ENCODE results near the gene CRLF1. TPM values are rescaled to one million over a fixed set of nuclear protein-coding genes. Genes with fewer than 3 reads are reported as not detected.

Gene CRLF1
- total and polyA plus RNA-seq, 10 of the 15 experiments (the other 5 are each of a cell fraction or from before 2014, with no cell fraction given), result 0.10 to 1.2 (median 0.49) TPM; not detected in 4

- Histone ChIP-seq H3K36me3 (ENCODE audit: control insufficient read depth in 2 of 2, insufficient read depth in 2 of 2, low read length in 1 of 2) (peaks cover 0 to 3% of the 10 kb centered on the region in 2 experiments; a peak in 1 of 4 replicates), H3K79me2 (ENCODE audit: control insufficient read depth, insufficient read depth, low read length) (no peaks in the 10 kb centered on the region), H3K9me3 (replicated peaks; ENCODE audit: control insufficient read depth, insufficient read depth, low read length) (no peaks in the 10 kb centered on the region), H3K27ac (ENCODE audit: control insufficient read depth, insufficient read depth) (no peak overlapping the region), H3K9ac (ENCODE audit: control insufficient read depth, insufficient read depth, low read length) (no peak overlapping the region), H3K4me1 (ENCODE audit: control insufficient read depth, insufficient read depth, low read length) (peaks cover 9% of the 10 kb centered on the region), H3K4me2 (ENCODE audit: control insufficient read depth, insufficient read depth) (no peak overlapping the region), H3K27me3 (replicated peaks in 1 of 2; ENCODE audit: control insufficient read depth in 2 of 2, insufficient read depth in 2 of 2, low read length in 1 of 2) (peaks cover 2% of the 10 kb centered on the region in 2 experiments; a peak in 1 of 4 replicates), H2AFZ (ENCODE audit: control insufficient read depth, low read depth, low read length) (no peak overlapping the region), H3K4me3 (no peak overlapping the region), H4K20me1 (ENCODE audit: control insufficient read depth, insufficient read depth) (no peaks in the 10 kb centered on the region; the same call in 1 of the 2 replicates)
- no peak for FAIRE-seq
- SMC1A ChIA-PET (ENCODE audit: uncharacterized antibody, unreplicated experiment), result no interaction called here
- intact Hi-C loops (cut with micrococcal nuclease; ENCODE audit: unreplicated experiment), result loop anchor here (2.0 kb wide), 1 partner anchor 81 kb away; no protein-coding TSS in a partner anchor
- RAD21 ChIA-PET (ENCODE audit: unreplicated experiment), result no interaction called here
- no peak for ATAC-seq
- POLR2A ChIA-PET, result no interaction called here
- CTCF ChIA-PET, result interaction anchor here (0.6 to 1.3 kb wide), 2 partner anchors 28 to 137 kb away, joined by 3 read pairs; no protein-coding TSS in a partner anchor
- in situ Hi-C loops (cut with MboI), result no loop called here
- TF ChIP-seq CHD4 (IDR thresholded peaks at IDR 0.05) (no peak), KLF5 (IDR thresholded peaks at IDR 0.05; ENCODE audit: partially characterized antibody) (no peak), SUZ12 (IDR thresholded peaks at IDR 0.05; ENCODE audit: unreplicated experiment) (no peak)
- WGBS (ENCODE audit: insufficient coverage, insufficient replicate concordance, low lambda C conversion rate, missing lambda C conversion rate), result 67% methylated on average over 6 of the region's 6 CpGs
- no TSS peak for BruUV-seq (replicated peaks)
- no peak for DNase-seq (ENCODE audit: low read depth, low spot score)
These were observed 11.1 kb downstream of the CRLF1 start for GRCh38 chr19:18595475-18595874.

DNA sequence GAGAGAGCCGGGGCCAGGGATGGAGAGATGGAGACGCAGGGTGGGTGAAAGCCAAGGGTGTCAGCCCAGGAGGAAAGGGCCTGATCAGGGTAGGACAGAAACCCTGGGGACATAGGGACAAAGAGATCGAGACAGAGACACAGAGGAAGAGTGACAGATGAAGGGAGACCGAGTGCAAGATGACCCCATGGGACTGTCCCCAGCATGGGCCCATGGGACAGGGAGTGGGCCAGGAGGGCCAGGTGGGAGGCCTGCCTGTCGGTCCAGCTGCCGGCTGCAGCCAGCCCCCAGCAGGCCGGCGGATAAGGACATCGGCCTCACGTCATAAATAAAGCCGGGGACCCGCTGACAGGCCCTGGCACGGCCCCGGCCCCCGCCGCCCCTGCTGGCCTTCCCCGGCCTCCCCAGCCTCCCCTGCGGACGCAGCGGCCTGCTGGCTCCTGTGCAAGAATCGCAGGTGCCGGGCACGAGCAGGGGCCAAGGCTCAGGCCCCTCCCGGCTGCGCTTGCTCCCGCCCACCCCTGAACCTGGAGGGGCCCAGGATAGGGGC lies 11.7 kb downstream of the CRLF1 start:
- POLR2A ChIA-PET, result no interaction called here
- H3K4me3 ChIP-seq, result peak overlapping the region; percentile 67
- WGBS (ENCODE audit: insufficient coverage, insufficient replicate concordance, low lambda C conversion rate, missing lambda C conversion rate), result 12% methylated on average over 12 of the region's 26 CpGs

More for the DNA sequence above, 11.7 kb downstream of the CRLF1 start:
- Histone ChIP-seq H3K79me2 (ENCODE audit: control insufficient read depth, insufficient read depth, low read length) (peaks cover under 1% of the 10 kb centered on the region; the same call in 1 of the 2 replicates), H3K9me3 (replicated peaks; ENCODE audit: control insufficient read depth, insufficient read depth, low read length) (no peaks in the 10 kb centered on the region), H3K4me2 (ENCODE audit: control insufficient read depth, insufficient read depth) (peak overlapping the region; percentile 73), H4K20me1 (ENCODE audit: control insufficient read depth, insufficient read depth) (no peaks in the 10 kb centered on the region; the same call in 1 of the 2 replicates), H3K27me3 (replicated peaks in 1 of 2; ENCODE audit: control insufficient read depth in 2 of 2, insufficient read depth in 2 of 2, low read length in 1 of 2) (peaks cover 2% of the 10 kb centered on the region in 2 experiments; a peak in 1 of 4 replicates), H3K36me3 (ENCODE audit: control insufficient read depth in 2 of 2, insufficient read depth in 2 of 2, low read length in 1 of 2) (peaks cover 0 to 3% of the 10 kb centered on the region in 2 experiments; a peak in 1 of 4 replicates), H3K9ac (ENCODE audit: control insufficient read depth, insufficient read depth, low read length) (no peak overlapping the region; the same call in 1 of the 2 replicates), H3K27ac (ENCODE audit: control insufficient read depth, insufficient read depth) (no peak overlapping the region), H2AFZ (ENCODE audit: control insufficient read depth, low read depth, low read length) (peak overlapping the region; percentile 45; the same call in 1 of the 2 replicates), H3K4me1 (ENCODE audit: control insufficient read depth, insufficient read depth, low read length) (peaks cover 11% of the 10 kb centered on the region)
- no peak for TF ChIP-seq HCFC1 (IDR thresholded peaks at IDR 0.05; ENCODE audit: low read length)
- 0 out of 2 replicates have a peak, but pooled peaks have one; percentile 3 for TF ChIP-seq TCF3 (IDR thresholded peaks at IDR 0.05; ENCODE audit: borderline replicate concordance, insufficient read depth, low read depth, low read length)
- TF ChIP-seq MEF2A (IDR thresholded peaks at IDR 0.05; ENCODE audit: insufficient read depth, low read depth, low read length), result no peak
- no peak for TF ChIP-seq POU2F2 (IDR thresholded peaks at IDR 0.05; ENCODE audit: borderline replicate concordance, low read depth, low read length)
- TF ChIP-seq IRF4 (IDR thresholded peaks at IDR 0.05; ENCODE audit: low read depth, low read length), result no peak
- TF ChIP-seq, protein P1, sequence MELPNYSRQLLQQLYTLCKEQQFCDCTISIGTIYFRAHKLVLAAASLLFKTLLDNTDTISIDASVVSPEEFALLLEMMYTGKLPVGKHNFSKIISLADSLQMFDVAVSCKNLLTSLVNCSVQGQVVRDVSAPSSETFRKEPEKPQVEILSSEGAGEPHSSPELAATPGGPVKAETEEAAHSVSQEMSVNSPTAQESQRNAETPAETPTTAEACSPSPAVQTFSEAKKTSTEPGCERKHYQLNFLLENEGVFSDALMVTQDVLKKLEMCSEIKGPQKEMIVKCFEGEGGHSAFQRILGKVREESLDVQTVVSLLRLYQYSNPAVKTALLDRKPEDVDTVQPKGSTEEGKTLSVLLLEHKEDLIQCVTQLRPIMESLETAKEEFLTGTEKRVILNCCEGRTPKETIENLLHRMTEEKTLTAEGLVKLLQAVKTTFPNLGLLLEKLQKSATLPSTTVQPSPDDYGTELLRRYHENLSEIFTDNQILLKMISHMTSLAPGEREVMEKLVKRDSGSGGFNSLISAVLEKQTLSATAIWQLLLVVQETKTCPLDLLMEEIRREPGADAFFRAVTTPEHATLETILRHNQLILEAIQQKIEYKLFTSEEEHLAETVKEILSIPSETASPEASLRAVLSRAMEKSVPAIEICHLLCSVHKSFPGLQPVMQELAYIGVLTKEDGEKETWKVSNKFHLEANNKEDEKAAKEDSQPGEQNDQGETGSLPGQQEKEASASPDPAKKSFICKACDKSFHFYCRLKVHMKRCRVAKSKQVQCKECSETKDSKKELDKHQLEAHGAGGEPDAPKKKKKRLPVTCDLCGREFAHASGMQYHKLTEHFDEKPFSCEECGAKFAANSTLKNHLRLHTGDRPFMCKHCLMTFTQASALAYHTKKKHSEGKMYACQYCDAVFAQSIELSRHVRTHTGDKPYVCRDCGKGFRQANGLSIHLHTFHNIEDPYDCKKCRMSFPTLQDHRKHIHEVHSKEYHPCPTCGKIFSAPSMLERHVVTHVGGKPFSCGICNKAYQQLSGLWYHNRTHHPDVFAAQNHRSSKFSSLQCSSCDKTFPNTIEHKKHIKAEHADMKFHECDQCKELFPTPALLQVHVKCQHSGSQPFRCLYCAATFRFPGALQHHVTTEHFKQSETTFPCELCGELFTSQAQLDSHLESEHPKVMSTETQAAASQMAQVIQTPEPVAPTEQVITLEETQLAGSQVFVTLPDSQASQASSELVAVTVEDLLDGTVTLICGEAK (IDR thresholded peaks at IDR 0.05; ENCODE audit: borderline replicate concordance), result no peak
- no TSS peak for BruUV-seq (replicated peaks)
- SMC1A ChIA-PET (ENCODE audit: uncharacterized antibody, unreplicated experiment), result interaction anchor here (1.1 to 1.8 kb wide), 2 partner anchors 243 to 252 kb away, joined by 3 read pairs; no protein-coding TSS in a partner anchor
- in situ Hi-C loops (cut with MboI) (no loop called here), intact Hi-C loops (cut with micrococcal nuclease; ENCODE audit: unreplicated experiment) (loop anchor here (2.0 to 5.0 kb wide), 2 partner anchors 82 to 237 kb away; partner anchors contain the start of gene UPF1)
- DNase-seq (ENCODE audit: low read depth, low spot score), result no peak
- FAIRE-seq, result no peak
- RAD21 ChIA-PET (ENCODE audit: unreplicated experiment), result interaction anchor here (1.0 to 1.4 kb wide), 4 partner anchors 51 to 252 kb away, joined by 3 to 7 read pairs (median 6); no protein-coding TSS in a partner anchor
- CTCF ChIA-PET, result interaction anchor here (0.6 to 2.6 kb wide), 8 partner anchors 28 to 253 kb away, joined by 3 to 24 read pairs (median 4); partner anchors contain the start of gene FKBP8
- peak; percentile 6; the same call in 1 of the 3 replicates for ATAC-seq
